OCI-LY1 (cell line): Measurements from ENCODE around the gene NUMB.

Experiments
- CTCF ChIP-seq: fragments of 200-600 bp; sonication (generic), shearing (Covaris generic); IDR thresholded peaks from 2 replicates; pipeline ENCODE4 v1.5.1; 2017; ENCODE audit warnings: mild to moderate bottlenecking, antibody characterized with exemption, low read length, moderate library complexity, mixed read lengths
- EZH2 ChIP-seq: fragments of 200-600 bp; sonication (generic), shearing (Covaris generic); IDR thresholded peaks from 2 replicates; pipeline ENCODE4 v1.8.0; 2017; ENCODE audit warnings: borderline replicate concordance, mixed run types, mild to moderate bottlenecking, antibody characterized with exemption, low read length, moderate library complexity, mixed read lengths

GRCh38 chr14:73253721-73254120 lies 204.6 kb downstream of the NUMB start:
- TF ChIP-seq CTCF (no peak), EZH2 (no peak)
